K562 (cell line): ENCODE results near the gene NTN4. TPM values are rescaled to one million over a fixed set of nuclear protein-coding genes. Genes with fewer than 3 reads are reported as not detected.
A peak's percentile ranks its signal among the peaks of the same experiment; 100 is the strongest.

Experiments
- ATAC-seq: fragments of 200-7000 bp; cut with Tn5 transposase; 3 replicates; pipeline ENCODE4 v1.9.1; 2020; ENCODE audit warnings: moderate library complexity
- BruUV-seq: library from RNA; stranded (reverse); fragments of 400-500 nt; replicated peaks from 2 replicates; lab custom pipeline; 2021; lab: Mats Ljungman, UMichigan
- CTCF ChIA-PET: fragments of 300-600 bp; formaldehyde crosslinking; extraction: SDS; loops from one replicate; lab custom pipeline; 2021; ENCODE audit warnings: low intra/inter-chr PET ratio; lab: Yijun Ruan, JAX
- POLR2A ChIA-PET: fragments of 300-600, 350-650 bp; sonication (Branson Sonifier 250); formaldehyde crosslinking; extraction: SDS; loops from one replicate; lab custom pipeline; 2021; ENCODE audit warnings: antibody characterized with exemption, inconsistent platforms; lab: Yijun Ruan, JAX
- DNase-seq, 4 experiments: peaks; one replicate each; pipeline versions ENCODE4 v3.0.0 to v3.0.0-alpha.2; 2011 to 2018; ENCODE audit warnings: low spot score in 3 of 4, mixed read lengths in 3 of 4; ENCODE audit errors: extremely low read depth in 1 of 4
- FAIRE-seq: peaks from 2 replicates; lab custom pipeline; 2011; peaks lifted over from hg19 to GRCh38; lab: Jason Lieb, UNC
- H2AFZ ChIP-seq: 2 replicates; pipeline ENCODE4 v1.6.0; 2011; ENCODE audit warnings: low read depth, low read length, control low read depth, inconsistent platforms
- H3K27ac ChIP-seq: fragments of 200-600 bp; 3 replicates; pipeline ENCODE4 v1.8.0; 2011; ENCODE audit warnings: low read depth, mild to moderate bottlenecking, control low read depth, inconsistent platforms, low read length, moderate library complexity, mixed read lengths; ENCODE audit errors: extremely low read depth
- H3K27me3 ChIP-seq, 2 experiments: fragments of 300-600 bp in 1 of 2; 2 replicates in 1 of 2; 3 replicates in 1 of 2; pipeline versions ENCODE4 v1.6.0 to v1.8.0; 2011; ENCODE audit warnings: inconsistent platforms in 2 of 2, low read length in 2 of 2, mild to moderate bottlenecking in 1 of 2, mixed read lengths in 1 of 2, moderate library complexity in 1 of 2; ENCODE audit not compliant: control insufficient read depth in 2 of 2, insufficient read depth in 2 of 2
- H3K36me3 ChIP-seq: fragments of 300-600 bp; 3 replicates; pipeline ENCODE4 v1.8.0; 2011; ENCODE audit warnings: mild to moderate bottlenecking, low read length, inconsistent platforms; ENCODE audit not compliant: control insufficient read depth, insufficient read depth
- H3K4me1 ChIP-seq, 2 experiments: fragments of 200-600 bp in 1 of 2; replicated peaks in 1 of 2; 2 replicates in 1 of 2; 3 replicates in 1 of 2; pipeline versions ENCODE4 v1.5.1 to v1.8.0; 2011; ENCODE audit warnings: inconsistent platforms in 2 of 2, low read length in 2 of 2, mild to moderate bottlenecking in 1 of 2, mixed read lengths in 1 of 2, moderate library complexity in 1 of 2; ENCODE audit not compliant: control insufficient read depth in 2 of 2, insufficient read depth in 2 of 2
- H3K4me2 ChIP-seq: 2 replicates; pipeline ENCODE4 v1.6.1; 2011; ENCODE audit warnings: low read length, control low read depth, inconsistent platforms, mixed read lengths; ENCODE audit not compliant: insufficient read depth
- H3K4me3 ChIP-seq: fragments of 200-600 bp; sonication (generic), shearing (Covaris generic); 2 replicates; pipeline ENCODE4 v1.5.1; 2016; ENCODE audit warnings: control low read depth, inconsistent platforms
- H3K79me2 ChIP-seq: fragments of 200-600 bp; 3 replicates; pipeline ENCODE4 v1.8.0; 2011; ENCODE audit warnings: low read length, inconsistent platforms; ENCODE audit not compliant: control insufficient read depth, insufficient read depth
- H3K9ac ChIP-seq, 2 experiments: 2 replicates each; pipeline versions ENCODE4 v1.6.0 to v1.6.1; 2011; ENCODE audit warnings: low read depth in 2 of 2, low read length in 2 of 2, control low read depth in 1 of 2, inconsistent platforms in 1 of 2, mild to moderate bottlenecking in 1 of 2, mixed read lengths in 1 of 2; ENCODE audit not compliant: insufficient read depth in 1 of 2
- H3K9me1 ChIP-seq: one replicate; pipeline ENCODE4 v1.6.0; 2011; ENCODE audit warnings: inconsistent platforms, mild to moderate bottlenecking, low read length, moderate library complexity; ENCODE audit not compliant: control insufficient read depth, insufficient read depth
- H3K9me3 ChIP-seq: replicated peaks from 2 replicates; pipeline ENCODE4 v1.5.1; 2011; ENCODE audit warnings: low read depth, low read length, inconsistent platforms; ENCODE audit not compliant: control insufficient read depth, insufficient read depth
- H4K20me1 ChIP-seq: replicated peaks from 2 replicates; pipeline ENCODE4 v1.6.1; 2011; ENCODE audit warnings: low read length, inconsistent platforms, mixed read lengths; ENCODE audit not compliant: control insufficient read depth, insufficient read depth
- BRCA1 ChIP-seq, 2 experiments: fragments of 450-650 bp in 1 of 2; sonication (generic) in 1 of 2; formaldehyde crosslinking in 1 of 2; IDR thresholded peaks; 2 replicates each; pipeline versions ENCODE4 v1.5.0 to v1.6.1; 2017 to 2020; ENCODE audit warnings: mild to moderate bottlenecking in 1 of 2, missing genetic modification reagents in 1 of 2
- HES1 ChIP-seq: fragments of 450-650 bp; IDR thresholded peaks from 2 replicates; pipeline ENCODE4 v1.6.1; 2016; ENCODE audit warnings: low read depth, mild to moderate bottlenecking, moderate library complexity
- KLF6 ChIP-seq: fragments of 250-450 bp; sonication (Bioruptor Pico); IDR thresholded peaks from 2 replicates; pipeline ENCODE4 v1.4.0; 2020; ENCODE audit warnings: mild to moderate bottlenecking, moderate library complexity, borderline replicate concordance
- MAX ChIP-seq: sonication (generic); formaldehyde crosslinking; IDR thresholded peaks from 2 replicates; pipeline ENCODE4 v1.9.0; 2022; ENCODE audit warnings: mild to moderate bottlenecking, missing genetic modification reagents
- MEIS2 ChIP-seq: fragments of 450-650 bp; IDR thresholded peaks from 2 replicates; pipeline ENCODE4 v1.6.1; 2014; ENCODE audit warnings: mild to moderate bottlenecking; ENCODE audit not compliant: partially characterized antibody
- TCF7L2 ChIP-seq: fragments of 150-350 bp; IDR thresholded peaks from 2 replicates; pipeline ENCODE4 v1.6.1; 2016; ENCODE audit warnings: low read depth, mild to moderate bottlenecking, low read length, moderate library complexity
- ZNF512 ChIP-seq: IDR thresholded peaks from 2 replicates; pipeline ENCODE4 v1.6.1; 2016; ENCODE audit warnings: missing genetic modification characterization, missing compliant biosample characterization
- WGBS: fragments of 100-300 bp; shearing (Covaris generic); methylation state at CpG from one replicate; pipeline ENCODE4 v1.1.6; 2016; ENCODE audit warnings: low coverage, mixed read lengths; ENCODE audit not compliant: insufficient coverage; ENCODE audit errors: missing lambda C conversion rate; 5-methylcytosine and 5-hydroxymethylcytosine counted together
- in situ Hi-C: fragments of 300-500 bp; cut with MboI; formaldehyde crosslinking; loops from 4 replicates; pipeline ENCODE4 v1.15.0; 2018; ENCODE audit warnings: inconsistent platforms, mixed read lengths
- intact Hi-C: fragments of 100-400 bp; cut with micrococcal nuclease; formaldehyde crosslinking; loops from 2 replicates; pipeline ENCODE4 v1.14.2; 2022
- polyA plus RNA-seq, 8 experiments: library from polyadenylated mRNA; depleted of rRNA in 4 of 8; stranded (reverse) in 5 of 8; unstranded in 3 of 8; fragments of >200 nt; fragmentation: Nextera tagmentation in 2 of 8; fragmentation: Illumina TruSeq in 1 of 8; extraction: Ambion mirVana in 2 of 8; extraction: Trizol in 1 of 8; gene quantifications; 2 replicates each; pipeline versions ENCODE4 v1.2.1 to v1.2.3, GENCODE V29; 2011 to 2014; ENCODE audit warnings: inconsistent platforms in 1 of 8, missing spikeins in 1 of 8
- total RNA-seq, 7 experiments: library from RNA; depleted of rRNA in 6 of 7; stranded (reverse); fragments of >200 nt in 6 of 7; fragmentation: Illumina TruSeq in 2 of 7; extraction: Trizol in 2 of 7; gene quantifications; 2 replicates each; pipeline versions ENCODE4 v1.2.1 to v1.2.3, GENCODE V29; 2011 to 2021; ENCODE audit warnings: low replicate concordance in 1 of 7

NTN4 gene
- total and polyA plus RNA-seq, 9 of the 15 experiments (the other 6 are each of a cell fraction or from before 2014, with no cell fraction given): 0.13 TPM; not detected in 8

- TF ChIP-seq HES1 (no peak), TCF7L2 (no peak), MAX (CRISPR knock-in tag) (no peak), MEIS2 (no peak), BRCA1 (IDR thresholded peaks at IDR 0.05) (no peak), BRCA1 (CRISPR knock-in tag; IDR thresholded peaks at IDR 0.05) (no peak)
Measured at GRCh38 chr12:95837240-95838038, 46.9 kb upstream of the NTN4 start (continued).

GRCh38 chr12:95836630-95837239 lies 46.2 kb upstream of the NTN4 start:
- no TSS peak for BruUV-seq
- intact Hi-C loops (no loop called here), in situ Hi-C loops (no loop called here)
- H3K36me3 ChIP-seq: no peaks in the 10 kb centered on the region
- ChIA-PET CTCF (no interaction called here), POLR2A (no interaction called here)
- TF ChIP-seq KLF6: no peak
- 0 out of 2 replicates have a peak, but pooled peaks have one; percentile 38 for TF ChIP-seq ZNF512
- H2AFZ ChIP-seq: no peak overlapping the region
- no peaks in the 10 kb centered on the region for H3K79me2 ChIP-seq
- no peak for ATAC-seq
- no peak overlapping the region for H3K9ac ChIP-seq
- H3K9me1 ChIP-seq: no peaks in the 10 kb centered on the region
- H3K4me3 ChIP-seq: no peak overlapping the region
- no peaks in the 10 kb centered on the region for H3K9me3 ChIP-seq
- H4K20me1 ChIP-seq: no peaks in the 10 kb centered on the region
- no peak overlapping the region for H3K4me2 ChIP-seq
- no peak for DNase-seq
- H3K4me1 ChIP-seq: no peaks in the 10 kb centered on the region
- no CpG with 5 or more reads among the region's 1 CpG for WGBS
- no peak overlapping the region for H3K27ac ChIP-seq
- peaks cover 0 to 9% of the 10 kb centered on the region in 2 experiments; a peak in 3 of 5 replicates for H3K27me3 ChIP-seq
- no peak for FAIRE-seq
